Hepatocyte (in vitro differentiated cells): Measurements from ENCODE around the gene MKRN2.

Experiments
- EZH2 ChIP-seq: fragments of 200-600 bp; sonication (generic); IDR thresholded peaks from 2 replicates; pipeline ENCODE4 v1.6.1; 2016; ENCODE audit warnings: antibody characterized with exemption, mild to moderate bottlenecking, borderline replicate concordance
- EZH2phosphoT487 ChIP-seq: fragments of 200-600 bp; sonication (generic); IDR thresholded peaks from one replicate; pipeline ENCODE4 v1.6.1; 2018; ENCODE audit warnings: antibody characterized with exemption, mild to moderate bottlenecking, low read depth, moderate library complexity; ENCODE audit not compliant: unreplicated experiment, severe bottlenecking
- TF ChIP-seq, protein P1 (sequence below): fragments of 200-600 bp; sonication (generic); IDR thresholded peaks from 2 replicates; pipeline ENCODE4 v1.5.1; 2016; ENCODE audit warnings: antibody characterized with exemption, mild to moderate bottlenecking; ENCODE audit not compliant: poor library complexity

DNA sequence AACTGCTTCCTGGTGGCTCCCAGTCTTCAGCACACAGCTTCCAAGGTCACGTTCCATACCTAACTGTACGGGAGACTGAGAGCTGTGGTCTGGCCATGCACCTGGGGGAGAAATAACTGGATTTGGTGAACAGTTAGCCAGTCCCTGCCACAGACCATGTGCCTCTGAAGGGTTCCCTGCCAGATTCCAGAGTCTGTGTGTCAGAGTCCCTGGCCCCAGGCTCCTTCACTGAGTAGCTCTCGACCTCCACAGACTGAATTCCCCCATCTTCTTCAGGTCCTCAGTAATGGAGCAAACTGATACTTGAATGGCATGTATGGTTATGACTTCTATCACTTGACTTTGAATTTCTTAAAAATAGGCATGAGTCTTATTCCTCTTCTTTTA, 29.1 kb upstream of the MKRN2 start:
- TF ChIP-seq EZH2, result no peak
- TF ChIP-seq, protein P1, sequence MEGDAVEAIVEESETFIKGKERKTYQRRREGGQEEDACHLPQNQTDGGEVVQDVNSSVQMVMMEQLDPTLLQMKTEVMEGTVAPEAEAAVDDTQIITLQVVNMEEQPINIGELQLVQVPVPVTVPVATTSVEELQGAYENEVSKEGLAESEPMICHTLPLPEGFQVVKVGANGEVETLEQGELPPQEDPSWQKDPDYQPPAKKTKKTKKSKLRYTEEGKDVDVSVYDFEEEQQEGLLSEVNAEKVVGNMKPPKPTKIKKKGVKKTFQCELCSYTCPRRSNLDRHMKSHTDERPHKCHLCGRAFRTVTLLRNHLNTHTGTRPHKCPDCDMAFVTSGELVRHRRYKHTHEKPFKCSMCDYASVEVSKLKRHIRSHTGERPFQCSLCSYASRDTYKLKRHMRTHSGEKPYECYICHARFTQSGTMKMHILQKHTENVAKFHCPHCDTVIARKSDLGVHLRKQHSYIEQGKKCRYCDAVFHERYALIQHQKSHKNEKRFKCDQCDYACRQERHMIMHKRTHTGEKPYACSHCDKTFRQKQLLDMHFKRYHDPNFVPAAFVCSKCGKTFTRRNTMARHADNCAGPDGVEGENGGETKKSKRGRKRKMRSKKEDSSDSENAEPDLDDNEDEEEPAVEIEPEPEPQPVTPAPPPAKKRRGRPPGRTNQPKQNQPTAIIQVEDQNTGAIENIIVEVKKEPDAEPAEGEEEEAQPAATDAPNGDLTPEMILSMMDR, result no peak
- TF ChIP-seq EZH2phosphoT487, result no peak
